RWPE2 (cell line): Measurements from ENCODE around the gene RPS8.
"Not testable (repeated sequence)": the region's sequence is repeated elsewhere in the genome, so short reads cannot be mapped to it uniquely, and the experiment has no call there.

Experiments used
- ATAC-seq: fragments of 200-7000 bp; cut with Tn5 transposase; 3 replicates; pipeline ENCODE4 v1.9.1; 2021; ENCODE audit warnings: low read depth
- DNase-seq: peaks from one replicate; pipeline ENCODE4 v3.0.0-alpha.2; 2020; ENCODE audit warnings: low spot score
- H3K27ac ChIP-seq: fragments of 450-650 bp; 2 replicates; pipeline ENCODE4 v1.5.1; 2017; ENCODE audit warnings: mild to moderate bottlenecking; ENCODE audit not compliant: poor library complexity, severe bottlenecking
- H3K27me3 ChIP-seq: fragments of 250-450 bp; sonication (Bioruptor Pico); 2 replicates; pipeline ENCODE4 v1.5.1; 2021; ENCODE audit warnings: mild to moderate bottlenecking, moderate library complexity; ENCODE audit not compliant: insufficient read depth, poor library complexity, severe bottlenecking
- H3K36me3 ChIP-seq: fragments of 250-450 bp; sonication (Bioruptor Pico); 2 replicates; pipeline ENCODE4 v1.5.1; 2020; ENCODE audit warnings: low read depth, mild to moderate bottlenecking, moderate library complexity
- H3K4me1 ChIP-seq: fragments of 250-450 bp; sonication (Bioruptor Pico); 2 replicates; pipeline ENCODE4 v1.5.1; 2021; ENCODE audit warnings: mild to moderate bottlenecking, moderate library complexity; ENCODE audit not compliant: insufficient read depth, poor library complexity, severe bottlenecking
- H3K4me3 ChIP-seq: fragments of 250-450 bp; sonication (Bioruptor Pico); 2 replicates; pipeline ENCODE4 v1.5.1; 2021; ENCODE audit warnings: mild to moderate bottlenecking, moderate library complexity; ENCODE audit not compliant: severe bottlenecking
- H3K9me3 ChIP-seq: fragments of 250-450 bp; sonication (Bioruptor Pico); 2 replicates; pipeline ENCODE4 v1.5.1; 2021; ENCODE audit warnings: mild to moderate bottlenecking, moderate library complexity; ENCODE audit not compliant: severe bottlenecking
- CTCF ChIP-seq: fragments of 450-650 bp; IDR thresholded peaks from one replicate; pipeline ENCODE4 v1.5.1; 2017; ENCODE audit warnings: mild to moderate bottlenecking, moderate library complexity; ENCODE audit not compliant: poor library complexity, severe bottlenecking

RPS8 gene

DNA sequence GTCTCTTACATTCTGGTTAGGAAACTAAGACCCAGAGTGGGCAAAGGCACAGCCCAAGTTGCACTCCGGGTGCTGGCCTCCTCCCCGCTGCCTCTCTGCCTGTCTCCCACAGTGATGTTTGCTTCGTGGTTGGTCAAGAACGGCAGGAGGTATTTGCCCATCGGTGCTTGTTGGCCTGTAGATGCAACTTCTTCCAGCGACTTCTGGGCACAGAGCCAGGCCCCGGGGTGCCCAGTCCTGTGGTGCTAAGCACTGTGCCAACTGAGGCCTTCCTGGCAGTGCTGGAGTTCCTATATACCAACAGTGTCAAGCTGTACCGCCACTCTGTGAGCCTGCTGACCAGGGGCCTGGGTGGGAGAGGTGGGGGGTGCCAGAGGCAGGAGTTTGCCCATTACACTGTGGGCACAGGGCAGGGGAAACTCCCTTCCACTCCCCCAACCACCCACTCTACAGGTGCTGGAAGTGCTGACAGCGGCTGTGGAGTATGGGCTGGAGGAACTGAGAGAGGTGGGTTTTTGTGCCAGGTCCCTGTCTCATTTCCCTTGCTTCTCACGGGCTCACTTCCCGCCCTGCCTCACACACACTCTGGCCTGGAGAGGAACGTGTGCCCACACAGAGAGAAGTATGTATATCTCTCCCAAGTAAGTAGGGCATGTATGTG is 34.9 kb downstream of the RPS8 start:
- Histone ChIP-seq H3K4me3 (no peak overlapping the region), H3K27ac (peak overlapping the region; percentile 96), H3K9me3 (no peaks in the 10 kb centered on the region), H3K4me1 (peaks cover 35% of the 10 kb centered on the region), H3K36me3 (peaks cover 15% of the 10 kb centered on the region), H3K27me3 (no peaks in the 10 kb centered on the region)
- ATAC-seq (no peak), DNase-seq (no peak)
- no peak for TF ChIP-seq CTCF

- not testable (repeated sequence) for ATAC-seq, H3K4me3 ChIP-seq, DNase-seq, H3K9me3 ChIP-seq, H3K27me3 ChIP-seq
- Histone ChIP-seq H3K4me1 (peaks cover 37% of the 10 kb centered on the region), H3K27ac (peak overlapping the region; percentile 96), H3K36me3 (peaks cover 12% of the 10 kb centered on the region)
These were observed 35.4 kb downstream of the RPS8 start for GRCh38 chr1:44810762-44811105.

- ATAC-seq (no peak), DNase-seq (no peak)
- Histone ChIP-seq H3K36me3 (peaks cover 8% of the 10 kb centered on the region), H3K27me3 (no peaks in the 10 kb centered on the region), H3K4me1 (peaks cover 37% of the 10 kb centered on the region), H3K27ac (peak overlapping the region; percentile 96), H3K4me3 (no peak overlapping the region), H3K9me3 (no peaks in the 10 kb centered on the region)
- TF ChIP-seq CTCF = no peak
These were observed 35.9 kb downstream of the RPS8 start for GRCh38 chr1:44811234-44811633.

DNA sequence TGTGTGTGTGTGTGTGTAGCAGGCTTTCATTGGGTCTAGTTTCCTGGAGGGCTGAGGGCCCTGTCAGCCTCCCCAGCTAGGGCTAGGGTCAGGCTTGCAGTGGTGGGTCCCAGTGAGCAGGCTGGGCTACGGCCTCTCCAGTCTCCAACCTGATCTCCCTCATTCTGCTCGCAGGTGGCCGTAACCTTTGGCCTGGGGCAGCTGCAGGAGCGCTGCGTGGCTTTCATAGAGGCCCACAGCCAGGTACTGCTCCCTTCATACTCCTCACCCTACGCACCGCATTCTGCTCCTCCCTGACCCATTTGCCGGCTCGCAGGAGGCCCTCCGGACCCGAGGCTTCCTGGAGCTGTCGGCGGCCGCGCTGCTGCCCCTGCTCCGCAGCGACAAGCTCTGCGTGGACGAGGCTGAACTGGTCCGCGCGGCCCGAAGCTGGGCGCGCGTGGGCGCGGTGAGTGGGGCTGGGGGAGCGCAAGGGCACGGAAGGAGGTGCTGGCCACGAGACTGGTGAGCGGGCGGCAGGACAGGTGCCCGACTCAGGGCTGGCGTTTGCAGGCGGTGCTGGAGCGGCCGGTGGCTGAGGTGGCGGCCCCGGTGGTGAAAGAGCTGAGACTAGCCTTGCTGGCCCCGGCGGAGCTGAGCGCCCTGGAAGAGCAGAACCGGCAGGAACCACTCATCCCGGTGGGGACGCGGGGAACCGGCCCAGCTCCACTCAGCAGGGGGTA is 37.6 kb downstream of the RPS8 start:
- Histone ChIP-seq H3K4me3 (no peak overlapping the region), H3K27ac (peak overlapping the region; percentile 96), H3K27me3 (no peaks in the 10 kb centered on the region), H3K4me1 (peaks cover 21% of the 10 kb centered on the region), H3K9me3 (no peaks in the 10 kb centered on the region), H3K36me3 (no peaks in the 10 kb centered on the region)
- no peak for TF ChIP-seq CTCF
- DNase-seq (no peak), ATAC-seq (no peak)

DNA sequence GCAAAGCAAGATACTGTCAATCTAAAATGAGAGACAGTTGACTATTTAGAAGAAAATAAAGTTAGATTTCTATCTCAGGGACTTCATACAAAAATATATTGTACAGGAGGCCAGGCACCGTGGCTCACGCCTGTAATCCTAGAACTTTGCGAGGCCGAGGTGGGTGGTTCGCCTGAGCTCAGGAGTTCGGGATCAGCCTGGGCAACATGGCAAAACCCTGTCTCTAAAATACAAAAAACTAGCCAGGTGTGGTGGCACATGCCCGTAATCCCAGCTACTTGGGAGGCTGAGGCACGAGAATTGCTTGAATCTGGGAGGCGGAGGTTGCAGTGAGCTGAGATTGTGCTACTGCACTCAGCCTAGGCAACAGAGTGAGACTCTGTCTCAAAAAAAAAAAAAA is 40.6 kb downstream of the RPS8 start:
- H3K27ac ChIP-seq = peak overlapping the region; percentile 52
- ATAC-seq, H3K4me3 ChIP-seq, H3K9me3 ChIP-seq, H3K4me1 ChIP-seq, H3K36me3 ChIP-seq, DNase-seq, H3K27me3 ChIP-seq: not testable (repeated sequence)

GRCh38 chr1:44817307-44817706 is 42.0 kb downstream of the RPS8 start:
- ATAC-seq (no peak), DNase-seq (no peak)
- Histone ChIP-seq H3K9me3 (no peaks in the 10 kb centered on the region), H3K4me3 (no peak overlapping the region), H3K27ac (no peak overlapping the region), H3K36me3 (no peaks in the 10 kb centered on the region), H3K4me1 (peaks cover 9% of the 10 kb centered on the region), H3K27me3 (no peaks in the 10 kb centered on the region)
- no peak for TF ChIP-seq CTCF
